Body of pancreas (tissue), 4 donors: Measurements from ENCODE around the gene ZC4H2.

Experiments used
- POLR2A ChIP-seq, 3 donors: fragments of 450-650 bp; IDR thresholded peaks; one replicate each; pipeline ENCODE4 v1.6.1; 2016; ENCODE audit warnings: antibody characterized with exemption in 3 of 3, mild to moderate bottlenecking in 2 of 3
- TF ChIP-seq, protein P1 (sequence below), 7 experiments: fragments of 450-650 bp in 4 of 7; fragments of 200-600 bp in 3 of 7; sonication (generic) in 3 of 7; IDR thresholded peaks; one replicate each; pipeline ENCODE4 v1.5.1; 2016 to 2019; ENCODE audit warnings: antibody characterized with exemption in 7 of 7

DNA sequence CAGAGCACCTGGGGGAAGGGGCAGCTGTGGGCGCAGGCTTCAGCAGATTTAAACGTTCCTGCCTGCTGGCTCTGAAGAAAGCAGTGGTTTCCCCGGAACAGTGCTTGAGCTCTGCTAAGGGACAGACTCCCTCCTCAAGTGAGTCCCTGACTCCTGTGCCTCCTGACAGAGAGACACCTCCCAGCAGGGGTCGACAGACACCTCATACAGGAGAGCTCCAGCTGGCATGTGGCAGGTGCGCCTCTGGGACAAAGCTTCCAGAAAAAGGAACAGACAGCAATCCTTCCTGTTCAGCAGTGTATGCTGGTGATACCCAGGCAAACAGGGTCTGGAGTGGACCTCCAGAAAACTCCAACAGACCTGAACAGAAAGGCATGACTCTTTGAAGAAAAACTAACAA is 68.1 kb downstream of the ZC4H2 start:
- TF ChIP-seq, protein P1, sequence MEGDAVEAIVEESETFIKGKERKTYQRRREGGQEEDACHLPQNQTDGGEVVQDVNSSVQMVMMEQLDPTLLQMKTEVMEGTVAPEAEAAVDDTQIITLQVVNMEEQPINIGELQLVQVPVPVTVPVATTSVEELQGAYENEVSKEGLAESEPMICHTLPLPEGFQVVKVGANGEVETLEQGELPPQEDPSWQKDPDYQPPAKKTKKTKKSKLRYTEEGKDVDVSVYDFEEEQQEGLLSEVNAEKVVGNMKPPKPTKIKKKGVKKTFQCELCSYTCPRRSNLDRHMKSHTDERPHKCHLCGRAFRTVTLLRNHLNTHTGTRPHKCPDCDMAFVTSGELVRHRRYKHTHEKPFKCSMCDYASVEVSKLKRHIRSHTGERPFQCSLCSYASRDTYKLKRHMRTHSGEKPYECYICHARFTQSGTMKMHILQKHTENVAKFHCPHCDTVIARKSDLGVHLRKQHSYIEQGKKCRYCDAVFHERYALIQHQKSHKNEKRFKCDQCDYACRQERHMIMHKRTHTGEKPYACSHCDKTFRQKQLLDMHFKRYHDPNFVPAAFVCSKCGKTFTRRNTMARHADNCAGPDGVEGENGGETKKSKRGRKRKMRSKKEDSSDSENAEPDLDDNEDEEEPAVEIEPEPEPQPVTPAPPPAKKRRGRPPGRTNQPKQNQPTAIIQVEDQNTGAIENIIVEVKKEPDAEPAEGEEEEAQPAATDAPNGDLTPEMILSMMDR (IDR thresholded peaks at IDR 0.05), result no peak
- no peak for TF ChIP-seq POLR2A (IDR thresholded peaks at IDR 0.05)
